ENCODE data around the gene MET.
"Not testable (repeated sequence)": the region's sequence is repeated elsewhere in the genome, so short reads cannot be mapped to it uniquely, and the experiment has no call there.

Gene MET

DNA sequence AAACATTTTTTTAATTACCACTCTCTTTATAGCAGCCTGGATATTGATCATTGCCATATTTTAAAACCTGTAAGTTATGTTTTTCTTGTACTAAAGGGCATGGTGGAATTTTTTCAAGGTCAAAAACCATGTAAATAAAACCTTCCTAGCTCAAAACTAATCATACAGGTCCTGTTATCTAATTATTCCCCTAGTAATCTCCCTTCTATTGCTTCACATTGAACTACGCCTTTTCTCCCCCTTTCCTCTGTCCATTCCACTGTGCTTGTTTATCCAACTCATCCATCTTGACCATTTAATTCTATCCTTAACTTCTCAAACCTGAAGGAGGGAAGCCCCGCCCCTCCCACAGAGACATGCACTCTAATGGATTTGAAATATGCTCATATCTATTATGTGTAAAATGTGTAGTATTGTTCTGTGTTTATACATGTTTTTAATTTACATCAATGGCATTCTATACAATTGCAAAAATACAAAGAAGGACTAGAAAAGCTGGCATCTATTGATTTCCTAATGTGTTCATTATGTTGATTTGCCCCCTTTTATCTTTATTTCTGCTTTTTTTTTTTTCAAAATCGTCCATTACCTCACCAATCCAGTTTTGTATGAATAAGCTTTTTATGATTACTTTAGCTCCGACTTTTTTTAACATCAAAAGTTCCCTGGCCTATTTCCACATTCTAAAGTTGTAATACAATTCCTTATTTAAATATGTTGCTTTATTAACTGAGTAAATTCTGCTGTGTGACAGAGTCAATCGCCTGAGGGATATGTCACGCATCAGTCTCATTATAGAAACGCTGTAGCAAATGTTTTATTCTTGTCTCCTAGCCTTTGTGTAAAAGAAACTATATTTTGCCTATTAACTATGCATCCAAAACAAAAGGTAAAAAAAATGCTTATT is 61.0 kb downstream of the MET start:
- no peak for DNase-seq
- TF ChIP-seq GATA1 (IDR thresholded peaks at IDR 0.05; ENCODE audit: low read depth, low read length) (no peak), POLR2A (IDR thresholded peaks at IDR 0.05; ENCODE audit: low read length) (no peak)

DNA sequence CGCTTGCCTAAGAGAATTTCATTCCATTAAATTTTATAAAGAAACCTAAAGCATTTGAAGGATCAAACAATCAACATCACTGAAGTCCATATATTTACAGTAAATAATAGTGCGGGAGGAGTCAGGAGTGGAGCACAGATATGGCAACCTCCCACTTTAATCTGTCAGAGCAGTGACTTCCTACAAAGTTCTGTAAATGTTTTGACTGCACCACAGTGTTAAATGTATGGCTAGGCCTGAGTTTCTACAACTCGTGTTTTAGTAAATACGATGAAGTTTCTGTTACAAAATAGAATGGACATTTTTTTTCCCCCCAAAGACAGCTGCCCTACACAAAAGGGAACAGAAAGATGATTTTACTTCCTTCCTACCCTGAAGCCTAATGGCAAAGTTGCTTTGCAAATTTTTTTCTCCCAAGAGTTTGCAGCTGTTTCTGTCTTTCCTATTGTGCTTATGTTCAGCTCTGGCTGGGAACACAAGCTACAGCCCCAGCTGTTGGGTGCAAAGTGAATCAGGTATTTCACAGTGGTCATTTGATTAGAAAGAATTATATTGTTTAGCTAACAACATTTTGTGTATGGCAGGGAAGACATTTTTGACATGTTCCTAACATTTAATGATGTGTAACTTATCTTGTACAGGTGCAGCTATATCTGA is 62.1 kb downstream of the MET start:
- DNase-seq: no peak
- TF ChIP-seq POLR2A (IDR thresholded peaks at IDR 0.05; ENCODE audit: low read length) (no peak), GATA1 (IDR thresholded peaks at IDR 0.05; ENCODE audit: low read depth, low read length) (no peak)

DNA sequence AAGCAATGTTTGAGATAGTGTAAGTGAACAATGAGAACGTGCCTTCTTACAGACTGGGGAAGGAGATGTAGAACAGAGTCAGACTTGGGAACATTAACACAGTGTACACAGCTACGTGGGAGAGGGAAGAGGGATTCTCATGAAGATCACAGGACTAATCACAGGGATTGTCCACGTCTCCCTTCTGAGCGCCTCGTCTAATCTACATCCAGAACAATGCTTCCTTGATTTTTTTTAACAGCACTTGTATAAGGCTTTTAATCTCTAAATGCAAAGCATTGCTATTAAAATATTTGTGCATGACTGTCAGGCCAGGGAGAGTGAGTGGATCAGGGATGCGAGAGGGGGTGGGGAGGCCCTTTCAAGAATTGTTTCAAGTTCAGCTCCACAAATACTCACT is 62.7 kb downstream of the MET start:
- DNase-seq: no peak
- TF ChIP-seq GATA1 (IDR thresholded peaks at IDR 0.05; ENCODE audit: low read depth, low read length): no peak
- TF ChIP-seq POLR2A (IDR thresholded peaks at IDR 0.05; ENCODE audit: low read length): no peak

DNA sequence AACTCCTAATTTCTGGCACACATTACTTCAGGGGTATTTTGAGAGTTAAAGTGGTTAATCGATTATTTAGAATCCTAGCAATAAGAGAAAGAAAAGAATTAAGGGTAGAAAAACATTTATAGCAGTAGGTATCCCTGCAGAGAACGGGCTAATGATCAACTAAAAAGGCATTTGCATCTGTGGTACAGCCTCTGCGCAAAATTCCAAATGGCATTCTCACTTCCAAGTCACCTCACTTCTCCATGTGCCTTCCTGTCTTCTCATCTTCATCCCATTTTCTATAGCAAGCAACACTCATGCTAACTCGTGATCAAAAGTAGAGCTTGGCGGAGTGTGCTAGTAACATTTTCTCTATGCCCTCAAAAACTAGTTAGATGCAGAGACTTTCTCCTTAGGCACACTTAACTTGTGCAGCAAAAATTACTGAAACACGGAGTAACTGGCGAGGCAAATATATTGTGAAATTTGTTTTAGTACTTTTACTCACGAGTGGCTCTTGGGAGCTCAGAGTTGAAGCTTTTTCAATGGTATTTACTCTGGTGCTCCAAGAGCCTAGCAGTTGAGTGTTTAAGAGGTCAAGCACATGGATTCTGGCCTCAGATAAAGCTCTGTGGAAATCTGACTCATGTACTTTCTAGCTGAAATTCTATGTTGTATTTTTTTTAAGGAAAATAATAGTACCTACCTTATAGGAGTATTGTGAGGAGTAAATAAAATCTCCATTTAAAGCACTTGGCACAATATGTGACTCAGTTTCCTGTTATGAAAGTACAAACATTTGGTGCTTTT is 65.1 kb downstream of the MET start:
- TF ChIP-seq POLR2A (IDR thresholded peaks at IDR 0.05; ENCODE audit: low read length): no peak
- TF ChIP-seq GATA1 (IDR thresholded peaks at IDR 0.05; ENCODE audit: low read depth, low read length): no peak
- DNase-seq: no peak

DNA sequence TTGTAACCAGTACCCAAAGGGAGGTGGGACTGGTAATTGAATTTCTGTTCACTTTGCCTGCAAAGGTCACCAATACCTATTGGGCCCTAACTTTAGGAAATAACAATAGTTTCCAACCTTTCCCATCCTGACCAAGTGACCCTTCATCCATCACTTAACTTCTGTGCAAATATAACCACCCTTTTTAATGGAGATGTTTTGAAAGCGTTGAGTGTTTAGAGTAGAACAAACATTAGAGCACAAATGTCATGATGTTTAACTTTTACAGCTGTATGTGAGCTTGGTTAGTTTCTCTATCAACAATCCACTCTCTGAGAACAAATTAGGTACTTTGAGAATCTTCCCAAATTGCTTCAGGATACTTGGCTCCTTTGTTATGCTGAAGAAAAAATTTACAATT is 66.4 kb downstream of the MET start:
- TF ChIP-seq GATA1 (IDR thresholded peaks at IDR 0.05; ENCODE audit: low read depth, low read length) (no peak), POLR2A (IDR thresholded peaks at IDR 0.05; ENCODE audit: low read length) (no peak)
- no peak for DNase-seq

DNA sequence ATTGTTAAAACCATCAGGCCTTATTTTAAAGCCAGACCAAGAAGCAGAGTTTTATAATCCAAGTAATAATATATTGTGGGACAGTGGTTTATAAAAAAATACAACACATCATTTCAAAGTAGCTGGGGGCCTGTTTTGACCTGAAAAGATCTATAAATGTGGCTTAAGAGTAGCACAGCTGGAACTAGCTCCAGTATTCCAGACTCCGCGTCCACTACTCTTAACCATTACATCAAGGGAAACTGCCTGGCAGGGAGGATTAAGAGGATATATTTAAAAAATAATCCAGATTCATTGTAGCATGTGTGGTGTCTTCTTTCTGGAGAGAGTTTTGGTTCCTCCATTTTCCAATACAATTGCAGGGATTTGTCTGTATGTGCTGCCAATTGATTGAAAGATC is 67.3 kb downstream of the MET start:
- no peak for DNase-seq
- TF ChIP-seq GATA1 (IDR thresholded peaks at IDR 0.05; ENCODE audit: low read depth, low read length): no peak
- TF ChIP-seq POLR2A (IDR thresholded peaks at IDR 0.05; ENCODE audit: low read length): no peak

DNA sequence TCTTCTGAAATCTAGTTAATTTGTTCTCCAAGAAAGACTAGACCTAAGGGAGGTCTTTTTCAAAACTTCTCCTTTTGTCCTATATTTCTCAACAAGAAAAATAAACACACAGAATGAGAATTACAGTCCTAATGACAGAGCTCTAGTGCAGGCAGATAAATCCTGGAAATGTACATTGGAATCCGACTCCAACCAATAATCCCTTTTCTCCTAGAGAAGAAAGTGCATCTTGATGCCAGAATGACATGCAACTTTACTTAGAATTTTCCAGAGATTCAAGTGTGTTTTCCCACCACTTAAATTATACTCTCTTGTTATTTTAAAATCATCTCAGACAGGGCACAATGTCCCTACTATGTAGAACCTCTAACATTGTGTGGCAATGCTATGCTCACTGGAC is 68.2 kb downstream of the MET start:
- DNase-seq: no peak
- TF ChIP-seq POLR2A (IDR thresholded peaks at IDR 0.05; ENCODE audit: low read length) (no peak), GATA1 (IDR thresholded peaks at IDR 0.05; ENCODE audit: low read depth, low read length) (no peak)

DNA sequence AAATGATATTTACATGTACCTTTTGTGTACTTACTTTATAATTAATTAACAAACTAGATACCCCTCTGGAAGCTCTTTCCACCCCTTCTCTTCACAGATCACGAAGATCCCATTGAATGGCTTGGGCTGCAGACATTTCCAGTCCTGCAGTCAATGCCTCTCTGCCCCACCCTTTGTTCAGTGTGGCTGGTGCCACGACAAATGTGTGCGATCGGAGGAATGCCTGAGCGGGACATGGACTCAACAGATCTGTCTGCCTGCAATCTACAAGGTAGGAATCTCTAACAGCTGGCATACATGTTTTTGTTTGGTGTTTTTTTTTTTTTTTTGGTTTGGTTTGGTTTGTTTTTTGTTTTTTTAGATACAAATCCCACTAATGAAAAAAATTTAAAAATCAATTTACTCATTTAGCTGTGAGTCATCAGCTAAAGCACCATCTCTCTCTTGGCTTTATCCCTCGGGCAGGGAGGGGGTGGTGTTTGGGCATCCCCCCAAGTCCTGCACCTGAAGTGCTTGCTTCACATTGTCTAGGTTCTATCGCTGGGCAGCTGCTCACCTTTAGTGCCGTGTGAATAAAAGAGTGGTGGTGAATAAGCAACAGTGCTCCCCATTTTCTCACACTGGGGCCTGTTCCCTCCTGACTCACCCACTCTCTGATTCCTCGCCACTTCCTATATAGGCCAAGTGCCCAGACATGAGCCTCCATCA is 68.9 kb downstream of the MET start:
- DNase-seq: no peak
- TF ChIP-seq GATA1 (IDR thresholded peaks at IDR 0.05; ENCODE audit: low read depth, low read length): no peak
- no peak for TF ChIP-seq POLR2A (IDR thresholded peaks at IDR 0.05; ENCODE audit: low read length)

DNA sequence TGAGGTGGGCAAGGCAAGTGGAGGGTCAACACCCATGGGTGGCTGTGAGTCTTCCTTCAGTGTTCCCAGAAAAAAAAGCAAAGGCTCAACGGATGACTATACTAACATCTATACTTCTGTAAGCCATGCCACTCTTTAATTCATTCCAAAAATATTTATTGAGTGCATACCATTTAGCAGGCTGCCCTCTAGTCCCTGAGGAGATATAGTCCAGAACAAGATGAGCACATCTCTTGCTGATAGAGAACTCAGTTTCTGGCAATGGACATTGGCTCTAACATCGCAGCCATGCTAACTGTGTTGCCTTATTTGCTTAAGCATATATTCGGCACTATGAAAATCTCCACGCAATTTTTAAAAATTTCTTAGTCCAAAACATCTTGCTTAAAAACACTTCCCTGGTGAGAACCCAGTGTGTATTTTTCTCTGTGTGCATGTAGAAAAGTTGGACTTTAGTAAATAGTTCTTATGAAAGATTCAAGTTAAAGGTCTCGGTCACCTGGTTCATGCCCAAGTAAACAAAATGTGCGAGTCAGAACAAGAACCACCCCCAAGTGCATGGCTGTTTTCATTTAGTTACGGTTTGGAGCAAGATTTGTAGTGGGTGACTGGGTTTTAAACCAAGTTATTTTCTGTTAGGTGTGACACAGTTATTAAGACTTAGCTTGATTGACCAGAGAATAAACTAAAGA is 69.8 kb downstream of the MET start:
- no peak for DNase-seq
- TF ChIP-seq GATA1 (IDR thresholded peaks at IDR 0.05; ENCODE audit: low read depth, low read length): no peak
- no peak for TF ChIP-seq POLR2A (IDR thresholded peaks at IDR 0.05; ENCODE audit: low read length)

DNA sequence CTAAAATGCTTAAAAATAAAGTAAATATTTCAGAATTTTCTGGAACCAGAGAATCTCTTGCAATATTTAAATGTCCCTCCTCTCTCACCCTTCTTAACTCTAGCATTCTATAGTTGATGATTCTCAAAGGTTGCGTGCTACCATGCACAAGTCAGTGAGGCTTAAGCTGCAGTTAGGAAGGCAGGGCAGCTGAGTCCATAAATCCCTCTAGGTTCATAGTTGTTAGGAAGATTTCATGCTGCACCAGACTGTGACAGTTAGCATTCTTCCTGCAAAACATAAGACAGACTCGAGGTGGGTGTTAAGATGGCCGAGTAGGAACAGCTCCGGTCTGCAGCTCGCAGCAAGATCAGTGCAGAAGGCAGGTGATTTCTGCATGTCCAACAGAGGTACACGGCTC is 70.6 kb downstream of the MET start:
- TF ChIP-seq POLR2A (IDR thresholded peaks at IDR 0.05; ENCODE audit: low read length) (no peak), GATA1 (IDR thresholded peaks at IDR 0.05; ENCODE audit: low read depth, low read length) (no peak)
- DNase-seq: no peak

DNA sequence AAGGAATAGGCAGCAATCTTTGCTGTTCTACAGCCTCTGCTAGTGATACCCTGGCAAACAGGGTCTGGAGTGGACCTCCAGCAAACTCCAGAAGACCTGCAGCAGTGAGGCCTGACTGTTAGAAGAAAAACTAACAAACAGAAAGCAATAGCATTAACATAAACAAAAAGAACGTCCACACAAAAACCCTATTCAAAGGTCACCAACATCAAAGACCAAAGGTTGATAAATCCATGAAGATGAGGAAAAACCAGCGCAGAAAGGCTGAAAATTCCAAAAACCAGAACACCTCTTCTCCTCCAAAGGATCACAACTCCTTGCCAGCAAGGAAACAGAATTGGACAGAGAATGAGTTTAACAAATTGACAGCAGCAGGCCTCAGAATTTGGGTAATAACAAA is 71.8 kb downstream of the MET start:
- DNase-seq: not testable (repeated sequence)

DNA sequence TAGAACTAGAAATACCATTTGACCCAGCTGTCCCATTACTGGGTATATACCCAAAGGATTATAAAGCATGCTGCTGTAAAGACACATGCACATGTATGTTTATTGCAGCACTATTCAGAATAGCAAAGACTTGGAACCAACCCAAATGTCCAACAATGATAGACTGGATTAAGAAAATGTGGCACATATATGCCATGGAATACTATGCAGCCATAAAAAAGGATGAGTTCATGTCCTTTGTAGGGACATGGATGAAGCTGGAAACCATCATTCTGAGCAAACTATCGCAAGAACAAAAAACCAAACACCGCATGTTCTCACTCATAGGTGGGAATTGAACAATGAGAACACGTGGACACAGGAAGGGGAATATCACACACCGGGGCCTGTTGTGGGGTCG is 74.4 kb downstream of the MET start:
- DNase-seq: not testable (repeated sequence)

DNA sequence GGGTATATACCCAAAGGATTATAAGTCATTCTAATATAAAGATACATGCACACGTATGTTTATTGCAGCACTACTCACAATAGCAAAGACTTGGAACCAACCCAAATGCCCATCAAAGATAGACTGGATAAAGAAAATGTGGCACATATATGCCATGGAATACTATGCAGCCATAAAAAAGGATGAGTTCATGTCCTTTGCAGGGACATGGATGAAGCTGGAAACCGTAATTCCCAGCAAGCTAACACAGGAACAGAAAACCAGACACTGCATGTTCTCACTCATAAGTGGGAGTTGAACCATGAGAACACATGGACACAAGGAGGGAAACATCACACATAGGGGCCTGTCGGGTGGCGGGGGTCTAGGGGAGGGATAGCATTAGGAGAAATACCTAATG is 79.1 kb downstream of the MET start:
- not testable (repeated sequence) for DNase-seq

Data from erythroblast (primary cell).